Choroid plexus epithelial cell (primary cell): ENCODE measurements around the gene C2orf42.
"Not testable (repeated sequence)": the region's sequence is repeated elsewhere in the genome, so short reads cannot be mapped to it uniquely, and the experiment has no call there.

ENCODE experiments used
- DNase-seq: peaks from one replicate; pipeline ENCODE4 v3.0.0-alpha.2; 2010; ENCODE audit warnings: low read depth
- H3K4me3 ChIP-seq: 2 replicates; pipeline ENCODE4 v1.5.1; 2011; ENCODE audit warnings: low read depth, mild to moderate bottlenecking, control low read depth, low read length, moderate library complexity
- CTCF ChIP-seq: conservative IDR thresholded peaks from 2 replicates; pipeline ENCODE4 v1.5.1; 2011; ENCODE audit warnings: low read depth, mild to moderate bottlenecking, control low read depth, inconsistent platforms, low read length, moderate library complexity

C2orf42 gene

GRCh38 chr2:70144443-70145143, 46.2 kb downstream of the C2orf42 start:
- H3K4me3 ChIP-seq = no peak overlapping the region
- no peak for TF ChIP-seq CTCF
- no peak for DNase-seq

- peak; percentile 51 for DNase-seq
- peak overlapping the region; percentile 48 for H3K4me3 ChIP-seq
Observed at GRCh38 chr2:70143314-70144150, 47.3 kb downstream of the C2orf42 start.

GRCh38 chr2:70142590-70143313, 48.1 kb downstream of the C2orf42 start:
- peak; percentile 100 for DNase-seq
- H3K4me3 ChIP-seq = peak overlapping the region; percentile 60
- TF ChIP-seq CTCF = peak; percentile 83

More at GRCh38 chr2:70143314-70144150, 47.3 kb downstream of the C2orf42 start:
- no peak for TF ChIP-seq CTCF

- DNase-seq = peak; percentile 64
- H3K4me3 ChIP-seq = peak overlapping the region; percentile 60
- no peak for TF ChIP-seq CTCF
Observed at GRCh38 chr2:70141902-70142589, 48.8 kb downstream of the C2orf42 start.

GRCh38 chr2:70141212-70141901, 49.5 kb downstream of the C2orf42 start:
- H3K4me3 ChIP-seq = peak overlapping the region; percentile 60
- TF ChIP-seq CTCF = peak; percentile 45
- peak; percentile 57 for DNase-seq

- TF ChIP-seq CTCF = no peak
- no peak overlapping the region for H3K4me3 ChIP-seq
- no peak for DNase-seq
Observed at GRCh38 chr2:70140791-70141211, 50.0 kb downstream of the C2orf42 start.

GRCh38 chr2:70134323-70134983, 56.4 kb downstream of the C2orf42 start:
- not testable (repeated sequence) for DNase-seq, H3K4me3 ChIP-seq
